Hippocampal formation (tissue), 2 donors: ENCODE results near the gene BTNL3.
"Not testable (repeated sequence)": the region's sequence is repeated elsewhere in the genome, so short reads cannot be mapped to it uniquely, and the experiment has no call there.

Experiments used
- DNase-seq, 2 donors: peaks; one replicate each; lab custom pipeline; 2025; lab: John Stamatoyannopoulos, UW

The BTNL3 gene, protein sequence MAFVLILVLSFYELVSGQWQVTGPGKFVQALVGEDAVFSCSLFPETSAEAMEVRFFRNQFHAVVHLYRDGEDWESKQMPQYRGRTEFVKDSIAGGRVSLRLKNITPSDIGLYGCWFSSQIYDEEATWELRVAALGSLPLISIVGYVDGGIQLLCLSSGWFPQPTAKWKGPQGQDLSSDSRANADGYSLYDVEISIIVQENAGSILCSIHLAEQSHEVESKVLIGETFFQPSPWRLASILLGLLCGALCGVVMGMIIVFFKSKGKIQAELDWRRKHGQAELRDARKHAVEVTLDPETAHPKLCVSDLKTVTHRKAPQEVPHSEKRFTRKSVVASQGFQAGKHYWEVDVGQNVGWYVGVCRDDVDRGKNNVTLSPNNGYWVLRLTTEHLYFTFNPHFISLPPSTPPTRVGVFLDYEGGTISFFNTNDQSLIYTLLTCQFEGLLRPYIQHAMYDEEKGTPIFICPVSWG

DNA sequence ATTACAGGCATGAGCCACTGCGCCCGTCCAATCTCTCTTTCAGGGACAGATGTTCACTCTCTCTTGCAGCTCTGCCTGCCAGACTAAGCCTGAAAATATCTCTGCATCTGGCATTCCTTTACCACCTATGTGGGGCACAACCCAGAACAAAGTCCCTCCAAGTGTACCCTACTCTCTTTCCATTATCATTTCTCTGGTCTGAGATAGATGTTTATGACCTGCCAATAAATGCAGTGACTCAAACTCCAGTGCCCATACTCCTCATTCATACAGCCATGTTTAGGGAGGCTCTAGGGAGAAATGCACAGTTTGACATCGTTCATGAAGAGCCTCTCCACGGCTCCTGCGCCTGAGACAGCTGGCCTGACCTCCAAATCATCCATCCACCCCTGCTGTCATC, at the start of gene BTNL3:
Gene BTNL3, plus strand, starts transcription at position 255 of the 400 bp plus-strand sequence. CDS start 183 bp downstream, outside the sequence.
- no peak for DNase-seq

DNA sequence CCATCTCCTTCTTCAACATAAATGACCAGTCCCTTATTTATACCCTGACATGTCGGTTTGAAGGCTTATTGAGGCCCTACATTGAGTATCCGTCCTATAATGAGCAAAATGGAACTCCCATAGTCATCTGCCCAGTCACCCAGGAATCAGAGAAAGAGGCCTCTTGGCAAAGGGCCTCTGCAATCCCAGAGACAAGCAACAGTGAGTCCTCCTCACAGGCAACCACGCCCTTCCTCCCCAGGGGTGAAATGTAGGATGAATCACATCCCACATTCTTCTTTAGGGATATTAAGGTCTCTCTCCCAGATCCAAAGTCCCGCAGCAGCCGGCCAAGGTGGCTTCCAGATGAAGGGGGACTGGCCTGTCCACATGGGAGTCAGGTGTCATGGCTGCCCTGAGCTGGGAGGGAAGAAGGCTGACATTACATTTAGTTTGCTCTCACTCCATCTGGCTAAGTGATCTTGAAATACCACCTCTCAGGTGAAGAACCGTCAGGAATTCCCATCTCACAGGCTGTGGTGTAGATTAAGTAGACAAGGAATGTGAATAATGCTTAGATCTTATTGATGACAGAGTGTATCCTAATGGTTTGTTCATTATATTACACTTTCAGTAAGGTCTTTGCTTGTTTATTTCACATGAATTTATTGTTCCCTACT, 38.2 kb upstream of the BTNL3 start:
- DNase-seq: no peak

DNA sequence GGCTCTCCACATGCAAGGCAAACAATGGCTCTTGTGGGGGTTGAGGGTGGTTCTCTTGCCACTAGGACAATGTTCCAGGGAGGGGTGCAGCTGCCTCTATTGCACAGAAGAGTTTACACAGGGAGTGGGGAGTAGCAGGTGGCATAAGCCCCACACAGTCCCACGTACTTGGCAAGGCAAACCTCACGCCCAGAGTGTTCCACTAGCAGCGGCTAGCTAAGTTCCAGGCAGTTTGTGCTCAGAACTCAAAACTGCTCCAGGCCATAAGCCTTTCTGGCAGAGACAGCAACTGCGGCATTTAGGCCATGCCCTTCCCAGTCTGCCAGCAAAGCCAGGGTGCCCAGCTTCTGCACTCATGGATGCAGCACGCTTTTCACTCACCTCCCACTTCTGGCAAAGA, 29.0 kb upstream of the BTNL3 start:
- no peak for DNase-seq

DNA sequence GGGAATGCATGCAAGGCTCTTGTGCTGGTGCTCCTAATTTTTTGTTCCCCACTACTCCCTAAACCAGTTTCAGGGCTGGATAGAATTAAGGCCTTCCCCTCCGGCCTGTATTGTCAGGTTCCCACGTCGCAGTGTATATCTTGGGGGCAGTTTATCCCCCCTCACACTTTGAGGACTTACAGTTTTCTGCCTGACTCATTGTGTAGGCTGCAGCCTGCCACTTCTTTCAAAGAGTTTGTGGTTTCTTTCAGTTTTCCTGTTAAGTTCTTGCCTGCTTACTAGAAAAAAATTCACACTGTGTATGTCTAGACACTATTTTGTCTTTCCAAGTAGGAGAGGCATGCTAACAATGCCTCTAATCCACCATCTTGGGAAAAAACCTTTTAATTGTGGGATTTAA, 28.4 kb upstream of the BTNL3 start:
- no peak for DNase-seq

DNA sequence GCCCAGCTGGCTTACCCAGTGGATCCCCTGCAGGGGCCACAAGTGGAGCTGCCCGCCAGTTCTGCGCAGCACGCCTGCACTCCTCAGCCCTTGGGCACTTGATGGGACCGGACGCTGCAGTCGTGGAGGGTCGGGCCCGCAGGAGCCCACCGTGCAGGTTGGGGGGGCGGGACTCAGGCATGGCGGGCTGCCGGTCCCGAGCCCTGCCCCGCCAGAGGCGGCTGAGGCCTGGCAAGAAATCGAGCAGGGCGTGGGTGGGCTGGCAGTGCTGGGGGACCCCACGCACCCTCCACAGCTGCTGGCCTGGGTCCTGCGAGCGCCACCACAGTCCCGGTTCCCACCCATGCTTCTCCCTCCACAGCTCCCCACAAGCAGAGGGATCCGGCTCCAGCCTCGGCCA, 19.2 kb upstream of the BTNL3 start:
- no peak for DNase-seq

DNA sequence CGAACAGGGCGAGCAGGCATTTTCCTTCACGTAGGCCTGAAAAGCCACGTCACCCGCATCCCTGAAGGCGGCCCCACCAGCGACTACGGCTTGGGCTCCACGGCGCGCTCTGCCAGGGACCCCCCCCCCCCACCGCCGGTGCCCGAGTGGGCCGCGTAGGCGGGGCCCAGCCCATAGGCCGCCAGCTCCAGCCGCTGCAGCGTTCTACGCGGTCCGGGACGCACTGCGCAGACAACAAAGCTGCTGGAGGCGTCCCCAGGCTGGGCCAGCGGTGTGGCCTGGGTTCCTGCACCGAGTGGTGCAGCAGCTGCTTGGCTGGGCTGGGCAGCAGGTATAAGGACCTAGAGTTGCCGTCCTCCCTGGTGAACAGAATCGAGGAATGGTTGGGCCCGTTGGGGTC, 18.3 kb upstream of the BTNL3 start:
- no peak for DNase-seq

DNA sequence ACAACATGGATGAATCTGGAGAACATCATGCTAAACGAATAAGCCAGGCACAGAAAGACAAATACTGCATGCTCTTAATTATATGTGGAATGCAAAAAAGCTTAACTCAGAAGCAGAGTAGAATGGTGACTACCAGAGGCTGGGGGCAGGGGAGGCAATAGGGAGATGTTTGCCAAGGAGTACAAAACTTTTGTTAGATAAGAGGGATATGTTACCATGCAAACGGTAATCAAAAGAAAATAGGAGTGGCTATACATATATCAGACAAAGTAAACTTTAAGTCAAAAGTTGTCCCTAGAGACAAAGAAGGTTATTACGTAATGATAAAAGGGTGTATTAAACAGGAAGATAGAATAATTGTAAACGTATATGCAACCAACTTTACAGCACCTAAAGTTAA, 17.8 kb upstream of the BTNL3 start:
- no peak for DNase-seq

DNA sequence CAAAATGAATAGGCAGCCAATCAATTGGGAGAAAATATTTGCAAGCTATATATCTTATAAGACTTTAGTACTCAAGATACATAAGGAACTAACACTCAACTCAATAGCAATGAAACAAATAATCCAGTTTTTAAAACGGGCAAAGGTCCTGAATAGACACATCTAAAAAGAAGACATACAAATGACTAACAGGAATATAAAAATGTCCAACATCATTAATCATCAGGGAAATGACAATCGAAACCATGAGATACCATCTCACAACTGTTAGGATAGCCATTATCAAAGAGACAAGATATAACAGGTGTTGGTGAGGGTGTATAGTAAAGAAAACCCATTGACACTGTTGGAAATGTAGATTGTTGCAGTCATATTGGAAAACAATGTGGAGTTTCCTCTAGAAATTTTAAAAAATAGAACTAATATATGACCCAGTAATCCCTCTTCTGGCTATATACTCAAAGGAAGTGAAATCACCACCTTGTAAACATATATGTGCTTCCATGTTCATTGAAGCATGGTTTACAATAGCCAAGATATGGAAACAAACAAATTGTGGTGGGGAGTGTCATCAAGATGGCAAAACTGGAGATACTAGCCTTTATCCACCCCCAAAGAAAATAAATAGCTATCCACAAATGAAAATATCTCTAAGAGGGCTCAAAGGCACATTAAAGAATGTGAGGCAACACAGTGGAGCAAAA, 13.9 kb upstream of the BTNL3 start:
- DNase-seq: no peak

DNA sequence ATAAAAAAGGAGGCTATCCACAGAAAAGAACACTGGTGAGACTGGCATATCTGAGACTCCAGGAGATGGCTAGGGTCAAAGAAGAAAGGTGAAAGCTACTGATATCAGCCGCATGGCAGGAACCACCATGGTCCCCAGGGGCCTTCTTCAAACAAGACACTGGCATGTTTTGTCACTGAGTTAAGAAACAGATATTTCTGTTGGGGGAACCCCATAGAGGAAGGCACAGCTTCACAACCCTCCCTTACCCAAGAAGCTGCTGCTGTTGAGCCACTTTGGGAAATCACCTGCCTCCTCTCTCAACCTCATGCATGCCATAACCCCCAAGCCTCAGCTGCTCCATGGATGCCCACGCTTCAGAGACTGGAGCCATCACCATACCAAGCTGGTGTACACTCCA, 13.3 kb upstream of the BTNL3 start:
- no peak for DNase-seq

DNA sequence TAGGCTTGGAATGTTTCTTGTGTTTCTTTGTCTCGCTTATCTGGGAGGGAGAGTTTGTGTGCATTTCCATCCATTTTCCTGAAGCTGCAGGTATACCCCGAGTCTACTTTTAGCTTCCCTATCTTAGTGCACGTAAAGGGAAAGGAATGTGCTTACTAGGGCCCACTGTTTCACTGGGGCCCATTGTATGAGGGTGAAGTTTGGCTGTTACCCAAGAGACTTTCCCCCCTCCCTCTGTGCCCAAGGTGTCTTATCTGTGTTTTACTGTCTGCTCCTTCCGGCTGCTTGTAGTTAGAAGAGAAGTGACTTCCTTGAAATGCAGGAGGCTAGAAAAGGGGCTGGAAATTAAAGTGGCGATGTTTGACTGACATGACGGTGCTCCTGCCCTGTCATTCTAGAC, 12.1 kb upstream of the BTNL3 start:
- no peak for DNase-seq

DNA sequence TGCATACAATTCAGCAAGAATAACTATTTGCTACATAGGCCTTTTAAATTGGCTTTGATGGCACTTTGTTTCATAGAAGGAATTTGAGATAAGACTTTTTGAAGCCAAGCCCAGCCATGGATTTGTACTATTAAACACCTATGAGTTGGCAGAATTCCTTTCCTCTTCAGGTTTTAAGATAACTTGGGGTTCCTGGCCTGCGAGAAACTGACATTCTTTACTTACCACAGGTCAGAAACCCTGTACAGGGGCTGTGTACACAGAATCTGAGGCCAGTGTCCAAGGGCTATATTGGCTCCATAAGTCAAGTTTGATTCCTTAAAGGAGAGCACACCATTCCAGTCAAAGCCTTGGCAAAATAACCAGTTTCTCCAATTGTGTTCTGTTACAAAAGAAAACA, 10.8 kb upstream of the BTNL3 start:
- no peak for DNase-seq

DNA sequence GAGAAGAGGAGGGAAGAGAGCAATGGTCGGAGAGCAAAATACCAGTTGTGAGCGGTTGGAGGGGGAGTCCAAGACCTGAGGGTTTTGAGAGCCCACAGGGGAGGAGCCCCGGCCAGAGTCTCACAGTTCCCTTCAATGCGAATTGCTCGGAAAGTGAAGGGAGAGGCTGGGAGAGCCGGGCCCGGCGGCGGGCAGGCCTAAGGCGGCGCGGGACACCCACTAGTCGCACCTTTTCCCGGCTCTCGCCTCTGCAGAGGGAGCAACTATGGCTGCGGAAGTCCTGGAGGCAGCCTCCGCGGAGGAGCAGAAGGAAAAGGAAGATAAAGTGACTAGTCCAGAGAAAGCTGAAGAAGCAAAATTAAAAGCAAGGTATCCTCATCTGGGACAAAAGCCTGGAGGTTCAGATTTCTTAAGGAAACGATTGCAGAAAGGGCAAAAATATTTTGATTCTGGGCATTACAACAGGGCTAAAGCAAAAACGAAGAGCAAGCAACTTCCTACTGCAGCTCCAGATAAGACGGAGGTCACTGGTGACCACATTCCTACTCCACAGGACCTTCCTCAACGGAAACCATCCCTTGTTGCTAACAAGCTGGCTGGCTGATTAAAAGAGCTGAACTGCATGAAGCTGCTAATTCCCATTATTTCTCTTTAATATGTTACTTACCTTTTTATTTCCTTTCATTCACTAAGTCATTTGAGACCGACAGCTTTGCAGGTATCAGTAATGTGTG, 6.5 kb upstream of the BTNL3 start:
- no peak for DNase-seq

DNA sequence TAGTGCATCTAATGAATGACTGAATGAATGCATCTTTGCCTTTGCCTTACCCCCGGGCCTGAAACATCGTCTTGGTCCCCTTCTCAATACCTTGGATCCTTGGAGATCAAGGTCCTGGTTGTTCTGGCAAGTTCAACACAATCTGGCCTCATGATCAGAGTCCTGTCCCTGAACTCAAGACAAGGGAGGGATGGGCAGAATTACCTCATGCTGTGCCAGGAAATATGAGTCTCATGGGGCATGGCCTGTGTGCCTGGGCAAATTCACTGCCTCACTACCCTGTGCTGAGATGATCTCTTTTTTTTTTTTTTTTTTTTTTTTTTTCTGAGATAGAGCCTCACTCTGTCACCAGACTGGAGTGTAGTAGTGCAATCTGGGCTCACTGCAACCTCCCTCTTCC, 630 bp upstream of the BTNL3 start:
- no peak for DNase-seq

DNA sequence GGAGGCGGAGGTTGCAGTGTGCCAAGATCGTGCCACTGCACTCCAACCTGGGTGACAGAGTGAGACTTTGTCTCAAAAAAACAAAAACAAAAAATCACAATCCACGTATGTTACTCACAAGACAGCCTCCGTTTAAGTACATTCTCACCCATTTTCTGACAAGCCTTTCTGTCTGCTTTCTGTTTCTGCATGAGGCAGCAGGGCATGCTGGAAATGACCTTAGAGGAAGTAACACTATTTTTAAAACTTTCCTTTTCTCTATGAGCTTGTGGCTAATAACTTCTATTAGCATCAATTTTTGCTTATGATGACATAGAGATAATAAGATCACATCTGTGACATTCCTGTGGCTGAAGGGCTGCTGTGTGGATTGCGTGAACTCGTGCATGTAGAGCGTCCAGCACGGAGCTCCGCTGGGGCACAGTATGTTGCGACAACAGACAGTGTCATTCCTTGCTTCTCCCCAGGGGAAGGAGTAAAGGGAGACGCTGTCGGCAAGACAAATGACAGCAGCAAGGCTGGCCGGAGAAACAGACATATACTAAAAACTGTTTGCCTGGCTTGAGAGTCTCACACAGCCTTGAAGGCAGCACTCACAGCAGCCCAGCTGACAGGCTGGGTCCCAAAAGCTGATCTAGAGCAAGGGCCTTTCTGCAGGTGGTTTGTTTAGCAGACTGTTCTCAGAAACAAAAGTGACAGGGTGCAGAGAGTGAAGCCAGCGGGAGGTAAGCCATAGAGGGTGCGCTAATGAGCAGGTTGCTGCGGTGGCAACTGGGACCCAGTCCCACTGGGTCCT, 1.6 kb downstream of the BTNL3 start:
- DNase-seq: no peak

DNA sequence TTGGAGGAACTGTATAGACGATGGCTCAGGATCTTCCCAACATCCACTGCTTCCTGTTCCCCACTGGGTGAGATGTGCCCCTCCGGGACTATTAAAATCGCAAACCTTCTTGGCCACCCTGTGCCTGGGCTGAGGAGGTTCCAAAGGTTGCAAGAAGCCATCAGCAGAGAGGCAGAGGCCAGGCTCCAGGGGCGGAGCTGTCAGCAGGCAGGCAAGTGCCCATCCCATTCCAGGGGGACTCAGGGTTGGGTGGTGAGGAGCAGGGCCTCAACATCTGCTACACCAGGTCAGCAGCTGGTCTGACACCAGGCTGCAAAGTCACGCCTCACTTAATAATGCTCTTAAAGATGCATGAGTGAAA, 2.2 kb downstream of the BTNL3 start:
- no peak for DNase-seq

DNA sequence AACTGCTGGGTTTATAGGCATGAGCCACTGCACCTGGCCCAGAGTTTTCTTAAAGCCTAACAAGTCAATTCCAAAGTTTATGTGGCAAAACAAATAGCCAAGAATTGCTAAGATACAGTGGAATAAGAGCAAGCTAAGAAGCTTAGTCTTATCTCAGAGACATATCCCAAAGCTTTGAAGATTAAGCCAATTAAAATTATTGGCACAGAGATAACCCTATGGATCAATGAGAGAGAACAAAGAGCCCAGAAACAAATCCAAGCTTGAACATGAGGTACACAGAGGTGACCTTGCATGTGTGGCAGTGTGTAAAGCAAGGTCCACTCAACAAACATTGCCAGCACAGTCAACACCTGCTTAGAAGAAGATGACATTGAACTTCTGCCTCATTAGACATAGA, 13.3 kb downstream of the BTNL3 start:
- no peak for DNase-seq

DNA sequence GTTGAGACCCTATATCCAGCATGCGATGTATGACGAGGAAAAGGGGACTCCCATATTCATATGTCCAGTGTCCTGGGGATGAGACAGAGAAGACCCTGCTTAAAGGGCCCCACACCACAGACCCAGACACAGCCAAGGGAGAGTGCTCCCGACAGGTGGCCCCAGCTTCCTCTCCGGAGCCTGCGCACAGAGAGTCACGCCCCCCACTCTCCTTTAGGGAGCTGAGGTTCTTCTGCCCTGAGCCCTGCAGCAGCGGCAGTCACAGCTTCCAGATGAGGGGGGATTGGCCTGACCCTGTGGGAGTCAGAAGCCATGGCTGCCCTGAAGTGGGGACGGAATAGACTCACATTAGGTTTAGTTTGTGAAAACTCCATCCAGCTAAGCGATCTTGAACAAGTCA, 17.1 kb downstream of the BTNL3 start:
- DNase-seq: no peak

DNA sequence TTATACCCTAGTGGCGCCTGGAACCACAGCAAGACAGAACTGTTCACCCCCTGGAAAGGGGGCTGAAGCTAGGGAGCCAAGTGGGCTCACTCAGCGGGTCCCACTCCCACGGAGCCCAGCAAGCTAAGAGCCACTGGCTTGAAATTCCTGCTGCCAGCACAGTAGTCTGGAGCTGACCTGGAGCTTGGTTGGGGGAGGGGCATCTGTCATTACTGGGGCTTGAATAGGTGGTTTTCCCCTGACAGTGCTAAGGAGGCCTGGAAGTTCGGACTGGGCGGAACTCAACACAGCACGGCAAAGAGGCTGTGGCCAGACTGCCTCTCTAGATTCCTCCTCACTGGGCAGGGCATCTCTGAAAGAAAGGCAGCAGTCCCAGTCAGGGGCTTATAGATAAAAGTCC, 19.5 kb downstream of the BTNL3 start:
- no peak for DNase-seq

DNA sequence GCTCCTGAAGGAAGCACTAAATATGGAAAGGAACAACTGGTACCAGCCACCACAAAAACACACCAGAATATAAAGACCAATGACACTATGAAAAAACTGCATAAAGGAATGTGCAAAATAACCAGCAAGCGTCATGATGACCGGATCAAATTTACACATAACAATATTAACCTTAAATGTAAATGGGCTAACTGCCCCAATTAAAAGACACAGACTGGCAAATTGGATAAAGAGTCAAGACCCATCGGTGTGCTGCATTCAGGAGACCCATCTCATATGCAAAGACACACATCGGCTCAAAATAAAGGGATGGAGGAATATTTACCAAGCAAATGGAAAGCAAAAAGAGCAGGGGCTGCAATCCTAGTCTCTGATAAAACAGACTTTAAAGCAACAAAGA, 21.4 kb downstream of the BTNL3 start:
- not testable (repeated sequence) for DNase-seq

DNA sequence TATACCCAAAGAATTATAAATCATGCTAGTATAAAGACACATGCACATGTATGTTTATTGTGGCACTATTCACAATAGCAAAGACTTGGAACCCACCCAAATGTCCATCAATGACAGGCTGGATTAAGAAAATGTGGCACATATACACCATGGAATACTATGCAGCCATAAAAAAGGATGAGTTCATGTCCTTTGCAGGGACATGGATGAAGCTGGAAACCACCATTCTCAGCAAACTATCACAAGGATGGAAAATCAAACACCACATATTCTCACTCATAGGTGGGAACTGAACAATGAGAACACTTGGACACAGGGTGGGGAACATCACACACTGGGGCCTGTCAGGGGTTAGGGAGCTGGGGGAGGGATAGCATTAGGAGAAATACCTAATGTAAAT, 26.0 kb downstream of the BTNL3 start:
- DNase-seq: not testable (repeated sequence)

DNA sequence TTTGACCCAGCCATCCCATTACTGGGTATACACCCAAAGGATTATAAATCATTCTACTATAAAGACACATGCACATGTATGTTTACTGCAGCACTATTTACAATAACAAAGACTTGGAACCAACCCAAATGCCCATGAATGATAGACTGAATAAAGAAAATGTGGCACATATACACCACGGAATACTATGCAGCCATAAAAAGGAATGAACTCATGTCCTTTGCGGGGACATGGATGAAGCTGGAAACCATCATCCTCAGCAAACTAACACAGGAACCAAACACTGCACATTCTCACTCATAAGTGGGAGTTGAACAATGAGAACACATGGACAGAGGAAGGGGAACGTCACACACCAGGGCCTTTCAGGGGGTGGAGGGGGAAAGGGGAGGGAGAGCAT, 28.8 kb downstream of the BTNL3 start:
- not testable (repeated sequence) for DNase-seq
